Immature natural killer cell (primary cell): Measurements from ENCODE around the gene ATCAY. TPM values are rescaled to one million over a fixed set of nuclear protein-coding genes. Genes with fewer than 3 reads are reported as not detected.

Experiments
- DNase-seq, 3 donors: peaks; one replicate each; pipeline ENCODE4 v3.0.0; 2022; ENCODE audit warnings: mixed read lengths in 1 of 3
- H3K27ac Mint-ChIP-seq, 6 donors: one replicate each; pipeline ENCODE4 v1.8.0; 2020; ENCODE audit warnings: mixed read lengths in 6 of 6, mild to moderate bottlenecking in 5 of 6, inconsistent platforms in 4 of 6, moderate library complexity in 3 of 6
- H3K27me3 Mint-ChIP-seq, 3 donors: one replicate each; pipeline ENCODE4 v1.8.0; 2020 to 2021; ENCODE audit warnings: low read depth in 3 of 3, mild to moderate bottlenecking in 3 of 3, mixed read lengths in 3 of 3, moderate library complexity in 3 of 3, inconsistent platforms in 1 of 3
- H3K36me3 Mint-ChIP-seq, 3 donors: one replicate each; pipeline ENCODE4 v1.8.0; 2020; ENCODE audit warnings: mixed read lengths in 3 of 3, inconsistent platforms in 2 of 3, mild to moderate bottlenecking in 2 of 3
- H3K4me1 Mint-ChIP-seq, 2 donors: one replicate each; pipeline ENCODE4 v1.8.0; 2020; ENCODE audit warnings: inconsistent platforms in 2 of 2, mild to moderate bottlenecking in 2 of 2, mixed read lengths in 2 of 2, moderate library complexity in 1 of 2
- H3K4me3 Mint-ChIP-seq, 5 donors: one replicate each; pipeline ENCODE4 v1.8.0; 2020; ENCODE audit warnings: mild to moderate bottlenecking in 5 of 5, mixed read lengths in 5 of 5, inconsistent platforms in 3 of 5, moderate library complexity in 3 of 5
- H3K9me3 Mint-ChIP-seq, 6 donors: one replicate each; pipeline ENCODE4 v1.8.0; 2020; ENCODE audit warnings: mild to moderate bottlenecking in 6 of 6, mixed read lengths in 6 of 6, inconsistent platforms in 4 of 6, moderate library complexity in 3 of 6
- polyA plus RNA-seq, 3 donors: library from polyadenylated mRNA; unstranded; fragments of 300-500 nt; fragmentation: Illumina TruSeq; gene quantifications; one replicate each; pipeline ENCODE4 v1.2.3, GENCODE V29; 2021

ATCAY gene
- polyA plus RNA-seq, 3 donors from 2014 or later = not detected

- DNase-seq = no peak
- H3K4me1 Mint-ChIP-seq = peaks cover 13% of the 10 kb centered on the region in 2 donors
- H3K27ac Mint-ChIP-seq = no peak overlapping the region
These were observed 19.2 kb downstream of the ATCAY start for GRCh38 chr19:3899531-3900294.

GRCh38 chr19:3902317-3902973 lies 22.0 kb downstream of the ATCAY start:
- Mint-ChIP-seq H3K36me3 (no peaks in the 10 kb centered on the region), H3K4me1 (peaks cover 13% of the 10 kb centered on the region in 2 donors), H3K4me3 (no peak overlapping the region), H3K27me3 (peaks cover 0 to 5% (median 2%) of the 10 kb centered on the region in 3 donors), H3K9me3 (no peaks in the 10 kb centered on the region), H3K27ac (no peak overlapping the region)
- no peak for DNase-seq

More at GRCh38 chr19:3899531-3900294, 19.2 kb downstream of the ATCAY start:
- no peak overlapping the region for H3K4me3 Mint-ChIP-seq
- H3K9me3 Mint-ChIP-seq = no peaks in the 10 kb centered on the region
- H3K27me3 Mint-ChIP-seq = peaks cover 1 to 6% (median 5%) of the 10 kb centered on the region in 3 donors
- H3K36me3 Mint-ChIP-seq = no peaks in the 10 kb centered on the region

- Mint-ChIP-seq H3K4me1 (peaks cover 0 to under 1% of the 10 kb centered on the region in 2 donors), H3K4me3 (no peak overlapping the region), H3K9me3 (peaks cover 0 to under 1% (median 0%) of the 10 kb centered on the region in 6 donors), H3K36me3 (no peaks in the 10 kb centered on the region), H3K27me3 (peaks cover 0 to 5% (median 0%) of the 10 kb centered on the region in 3 donors), H3K27ac (no peak overlapping the region)
- DNase-seq = no peak
These were observed 23.7 kb downstream of the ATCAY start for GRCh38 chr19:3904233-3904632.

GRCh38 chr19:3907626-3908265 lies 27.3 kb downstream of the ATCAY start:
- peaks cover 0 to 3% (median 0%) of the 10 kb centered on the region in 6 donors for H3K9me3 Mint-ChIP-seq
- H3K4me1 Mint-ChIP-seq = no peaks in the 10 kb centered on the region
- H3K27ac Mint-ChIP-seq = peak overlapping the region in 1 of 6 donors; percentile 46
- DNase-seq = no peak
- H3K27me3 Mint-ChIP-seq = peaks cover 0 to 5% (median 0%) of the 10 kb centered on the region in 3 donors
- no peaks in the 10 kb centered on the region for H3K36me3 Mint-ChIP-seq
- no peak overlapping the region for H3K4me3 Mint-ChIP-seq

- Mint-ChIP-seq H3K36me3 (no peaks in the 10 kb centered on the region), H3K4me3 (no peak overlapping the region), H3K9me3 (peaks cover 0 to 3% (median 0%) of the 10 kb centered on the region in 6 donors), H3K27me3 (peaks cover 0 to 8% (median 1%) of the 10 kb centered on the region in 3 donors), H3K4me1 (no peaks in the 10 kb centered on the region), H3K27ac (no peak overlapping the region)
- no peak for DNase-seq
These were observed 28.0 kb downstream of the ATCAY start for GRCh38 chr19:3908266-3909054.

GRCh38 chr19:3910105-3910504 lies 29.6 kb downstream of the ATCAY start:
- Mint-ChIP-seq H3K9me3 (peaks cover 0 to 3% (median 0%) of the 10 kb centered on the region in 6 donors), H3K4me1 (no peaks in the 10 kb centered on the region), H3K4me3 (no peak overlapping the region), H3K27me3 (peaks cover 1 to 6% (median 2%) of the 10 kb centered on the region in 3 donors), H3K27ac (no peak overlapping the region), H3K36me3 (no peaks in the 10 kb centered on the region)
- no peak for DNase-seq

- Mint-ChIP-seq H3K9me3 (peaks cover 0 to 2% (median 0%) of the 10 kb centered on the region in 6 donors), H3K36me3 (no peaks in the 10 kb centered on the region), H3K27me3 (peaks cover 1 to 8% (median 3%) of the 10 kb centered on the region in 3 donors), H3K27ac (no peak overlapping the region), H3K4me3 (no peak overlapping the region), H3K4me1 (no peaks in the 10 kb centered on the region)
- DNase-seq = no peak
These were observed 33.7 kb downstream of the ATCAY start for GRCh38 chr19:3914199-3914598.

- no peak for DNase-seq
- Mint-ChIP-seq H3K36me3 (no peaks in the 10 kb centered on the region), H3K27ac (peak overlapping the region in 1 of 6 donors; percentile 33), H3K4me1 (no peaks in the 10 kb centered on the region), H3K9me3 (no peaks in the 10 kb centered on the region), H3K27me3 (peaks cover 1 to 5% (median 3%) of the 10 kb centered on the region in 3 donors), H3K4me3 (no peak overlapping the region)
These were observed 35.5 kb downstream of the ATCAY start for GRCh38 chr19:3916033-3916432.

- Mint-ChIP-seq H3K27ac (no peak overlapping the region), H3K9me3 (peaks cover 0 to 7% (median 3%) of the 10 kb centered on the region in 6 donors), H3K4me3 (no peak overlapping the region), H3K4me1 (no peaks in the 10 kb centered on the region), H3K27me3 (peaks cover 0 to 6% (median 2%) of the 10 kb centered on the region in 3 donors), H3K36me3 (peaks cover 0 to 6% (median 0%) of the 10 kb centered on the region in 3 donors)
- DNase-seq = no peak
These were observed 39.3 kb downstream of the ATCAY start for GRCh38 chr19:3919793-3920192.

- H3K4me3 Mint-ChIP-seq = no peak overlapping the region
- H3K9me3 Mint-ChIP-seq = peaks cover 0 to 7% (median 3%) of the 10 kb centered on the region in 6 donors
- DNase-seq = no peak
- H3K27me3 Mint-ChIP-seq = peaks cover 0 to 5% (median 0%) of the 10 kb centered on the region in 3 donors
- H3K27ac Mint-ChIP-seq = no peak overlapping the region
- H3K4me1 Mint-ChIP-seq = no peaks in the 10 kb centered on the region
- H3K36me3 Mint-ChIP-seq = peaks cover 0 to 9% (median 0%) of the 10 kb centered on the region in 3 donors
These were observed 42.7 kb downstream of the ATCAY start for GRCh38 chr19:3923096-3923758.

GRCh38 chr19:3923912-3924311 lies 43.4 kb downstream of the ATCAY start:
- H3K27me3 Mint-ChIP-seq = peaks cover 0 to 5% (median 0%) of the 10 kb centered on the region in 3 donors
- no peak overlapping the region for H3K27ac Mint-ChIP-seq
- H3K4me3 Mint-ChIP-seq = no peak overlapping the region
- no peak for DNase-seq
- no peaks in the 10 kb centered on the region for H3K4me1 Mint-ChIP-seq
- peaks cover 0 to 7% (median 3%) of the 10 kb centered on the region in 6 donors for H3K9me3 Mint-ChIP-seq
- H3K36me3 Mint-ChIP-seq = peaks cover 0 to 9% (median 0%) of the 10 kb centered on the region in 3 donors

GRCh38 chr19:3931041-3931440 lies 50.6 kb downstream of the ATCAY start:
- H3K36me3 Mint-ChIP-seq = no peaks in the 10 kb centered on the region
- no peaks in the 10 kb centered on the region for H3K9me3 Mint-ChIP-seq
- H3K27me3 Mint-ChIP-seq = peaks cover 2 to 8% (median 2%) of the 10 kb centered on the region in 3 donors
- H3K27ac Mint-ChIP-seq = no peak overlapping the region
- no peaks in the 10 kb centered on the region for H3K4me1 Mint-ChIP-seq
- no peak overlapping the region for H3K4me3 Mint-ChIP-seq
- no peak for DNase-seq
